Stomach (tissue), 4 donors: ENCODE measurements around the gene GAS2.

Experiments used
- CTCF ChIP-seq, 7 experiments: fragments of 450-650 bp in 4 of 7; fragments of 200-600 bp in 3 of 7; sonication (generic) in 3 of 7; IDR thresholded peaks; one replicate each; pipeline ENCODE4 v1.5.1; 2016 to 2019; ENCODE audit warnings: antibody characterized with exemption in 7 of 7, control low read depth in 2 of 7, mild to moderate bottlenecking in 1 of 7
- EP300 ChIP-seq: sonication (generic); formaldehyde crosslinking; IDR thresholded peaks from one replicate; pipeline ENCODE4 v1.6.1; 2017; ENCODE audit warnings: antibody characterized with exemption
- POLR2A ChIP-seq, 4 donors: fragments of 450-650 bp; IDR thresholded peaks; one replicate each; pipeline ENCODE4 v1.6.1; 2016; ENCODE audit warnings: antibody characterized with exemption in 4 of 4, control low read depth in 2 of 4, mild to moderate bottlenecking in 1 of 4, moderate library complexity in 1 of 4
- POLR2AphosphoS5 ChIP-seq, 3 donors: sonication (generic); formaldehyde crosslinking; IDR thresholded peaks; one replicate each; pipeline ENCODE4 v1.6.1; 2016; ENCODE audit warnings: antibody characterized with exemption in 3 of 3

GRCh38 chr11:22680628-22681027 lies 14.2 kb downstream of the GAS2 start:
- no peak for TF ChIP-seq CTCF (IDR thresholded peaks at IDR 0.05)
- no peak for TF ChIP-seq POLR2AphosphoS5 (IDR thresholded peaks at IDR 0.05)
- TF ChIP-seq POLR2A (IDR thresholded peaks at IDR 0.05): no peak
- no peak for TF ChIP-seq EP300
